ENCODE measurements around the gene CMPK2. TPM values are rescaled to one million over a fixed set of nuclear protein-coding genes. Genes with fewer than 3 reads are reported as not detected.

The CMPK2 gene
- total RNA-seq, 3 donors from 2014 or later, result 7.2 to 15.8 (median 9.8) TPM

DNA sequence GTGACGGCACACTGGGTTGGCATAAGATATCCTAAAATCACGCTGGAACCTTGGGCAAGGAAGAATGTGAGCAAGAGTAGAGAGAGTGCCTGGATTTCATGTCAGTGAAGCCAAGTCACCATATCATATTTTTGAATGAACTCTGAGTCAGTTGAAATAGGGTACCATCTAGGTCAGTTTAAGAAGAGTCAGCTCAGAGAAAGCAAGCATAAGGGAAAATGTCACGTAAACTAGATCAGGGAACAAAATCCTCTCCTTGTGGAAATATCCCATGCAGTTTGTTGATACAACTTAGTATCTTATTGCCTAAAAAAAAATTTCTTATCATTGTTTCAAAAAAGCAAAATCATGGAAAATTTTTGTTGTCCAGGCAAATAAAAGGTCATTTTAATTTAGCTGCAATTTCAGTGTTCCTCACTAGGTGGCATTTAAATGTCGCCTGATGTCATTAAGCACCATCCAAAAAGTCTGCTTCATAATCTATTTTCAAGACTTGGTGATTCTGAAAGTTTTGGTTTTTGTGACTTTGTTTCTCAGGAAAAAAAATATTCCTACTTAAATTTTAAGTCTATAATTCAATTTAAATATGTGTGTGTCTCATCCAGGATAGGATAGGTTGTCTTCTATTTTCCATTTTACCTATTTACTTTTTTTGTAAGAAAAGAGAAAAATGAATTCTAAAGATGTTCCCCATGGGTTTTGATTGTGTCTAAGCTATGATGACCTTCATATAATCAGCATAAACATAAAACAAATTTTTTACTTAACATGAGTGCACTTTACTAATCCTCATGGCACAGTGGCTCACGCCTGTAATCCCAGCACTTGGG, 31.4 kb upstream of the CMPK2 start:
- DNase-seq, result no peak
- ATAC-seq, result peak; percentile 45
- TF ChIP-seq, protein P1, sequence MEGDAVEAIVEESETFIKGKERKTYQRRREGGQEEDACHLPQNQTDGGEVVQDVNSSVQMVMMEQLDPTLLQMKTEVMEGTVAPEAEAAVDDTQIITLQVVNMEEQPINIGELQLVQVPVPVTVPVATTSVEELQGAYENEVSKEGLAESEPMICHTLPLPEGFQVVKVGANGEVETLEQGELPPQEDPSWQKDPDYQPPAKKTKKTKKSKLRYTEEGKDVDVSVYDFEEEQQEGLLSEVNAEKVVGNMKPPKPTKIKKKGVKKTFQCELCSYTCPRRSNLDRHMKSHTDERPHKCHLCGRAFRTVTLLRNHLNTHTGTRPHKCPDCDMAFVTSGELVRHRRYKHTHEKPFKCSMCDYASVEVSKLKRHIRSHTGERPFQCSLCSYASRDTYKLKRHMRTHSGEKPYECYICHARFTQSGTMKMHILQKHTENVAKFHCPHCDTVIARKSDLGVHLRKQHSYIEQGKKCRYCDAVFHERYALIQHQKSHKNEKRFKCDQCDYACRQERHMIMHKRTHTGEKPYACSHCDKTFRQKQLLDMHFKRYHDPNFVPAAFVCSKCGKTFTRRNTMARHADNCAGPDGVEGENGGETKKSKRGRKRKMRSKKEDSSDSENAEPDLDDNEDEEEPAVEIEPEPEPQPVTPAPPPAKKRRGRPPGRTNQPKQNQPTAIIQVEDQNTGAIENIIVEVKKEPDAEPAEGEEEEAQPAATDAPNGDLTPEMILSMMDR (IDR thresholded peaks at IDR 0.05), result peak; percentile 63
- intact Hi-C loops (cut with DNase I, micrococcal nuclease), result loop anchor here (5.0 to 10.0 kb wide), 2 partner anchors 145 to 148 kb away; no protein-coding TSS in a partner anchor
- H3K9me3 ChIP-seq, result no peaks in the 10 kb centered on the region
- H3K36me3 ChIP-seq (ENCODE audit: low read depth), result no peaks in the 10 kb centered on the region
- no peak overlapping the region for H3K4me3 ChIP-seq
- H3K4me1 ChIP-seq (ENCODE audit: low read depth), result no peaks in the 10 kb centered on the region

DNA sequence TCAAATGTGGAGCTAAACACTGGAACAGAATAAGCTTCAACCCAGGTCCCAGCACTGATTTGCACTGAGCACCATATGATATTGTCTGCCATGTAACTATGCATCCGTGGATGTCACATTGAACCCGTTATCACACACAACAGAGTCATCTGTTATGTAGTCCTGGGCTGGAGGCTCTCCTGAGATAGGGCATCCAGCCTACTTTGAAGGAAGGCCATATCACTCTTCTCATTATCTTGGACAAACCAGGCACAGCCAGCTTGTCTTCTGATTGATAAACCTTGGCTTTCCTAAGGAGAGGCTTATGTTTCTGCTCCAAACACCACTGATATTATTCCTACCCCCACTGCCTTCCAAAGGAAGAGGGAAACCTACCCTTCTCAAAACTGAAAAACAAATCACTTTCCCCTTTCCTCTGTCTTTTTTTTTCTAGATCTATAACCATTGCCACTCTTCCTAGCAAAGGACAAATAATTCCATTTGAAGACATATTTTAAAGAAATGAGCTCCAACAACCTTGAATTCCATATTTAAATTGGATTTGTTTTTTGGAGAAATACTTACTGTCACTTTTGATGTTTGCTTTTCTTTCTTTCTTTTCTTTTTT, 28.3 kb upstream of the CMPK2 start:
- no peak overlapping the region for H3K4me3 ChIP-seq
- no peaks in the 10 kb centered on the region for H3K4me1 ChIP-seq (ENCODE audit: low read depth)
- no peaks in the 10 kb centered on the region for H3K9me3 ChIP-seq
- no peak for ATAC-seq
- H3K36me3 ChIP-seq (ENCODE audit: low read depth), result no peaks in the 10 kb centered on the region
- TF ChIP-seq, protein P1 (IDR thresholded peaks at IDR 0.05), result no peak
- DNase-seq, result no peak
- intact Hi-C loops (cut with DNase I, micrococcal nuclease), result loop anchor here in 1 of 2 donors (10.0 kb wide), 1 partner anchor 151 kb away; no protein-coding TSS in a partner anchor

DNA sequence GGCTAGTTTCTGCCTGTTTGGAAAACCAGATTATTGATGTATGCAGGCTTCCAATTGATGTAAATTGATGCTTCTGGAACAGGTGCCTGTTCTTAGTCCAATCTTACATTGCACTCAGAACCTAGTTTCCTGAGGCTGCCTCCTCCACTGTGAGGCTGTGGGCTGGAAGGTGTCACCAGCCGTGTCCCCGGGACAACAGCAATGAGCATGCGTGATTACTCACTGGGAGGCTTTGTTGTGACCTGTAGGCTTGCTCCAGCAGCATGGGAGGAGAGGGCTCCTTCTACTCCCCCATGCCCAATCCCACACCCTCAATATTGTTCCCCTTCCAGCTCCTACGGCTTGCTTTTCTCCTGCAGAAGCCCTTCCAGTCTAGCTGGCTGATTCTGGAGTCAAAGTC, 23.0 kb upstream of the CMPK2 start:
- no peak for DNase-seq
- Histone ChIP-seq H3K4me1 (ENCODE audit: low read depth) (no peaks in the 10 kb centered on the region), H3K9me3 (no peaks in the 10 kb centered on the region), H3K4me3 (no peak overlapping the region), H3K36me3 (ENCODE audit: low read depth) (no peaks in the 10 kb centered on the region)
- intact Hi-C loops (cut with DNase I, micrococcal nuclease), result no loop called here
- TF ChIP-seq, protein P1 (IDR thresholded peaks at IDR 0.05), result no peak
- ATAC-seq, result no peak

DNA sequence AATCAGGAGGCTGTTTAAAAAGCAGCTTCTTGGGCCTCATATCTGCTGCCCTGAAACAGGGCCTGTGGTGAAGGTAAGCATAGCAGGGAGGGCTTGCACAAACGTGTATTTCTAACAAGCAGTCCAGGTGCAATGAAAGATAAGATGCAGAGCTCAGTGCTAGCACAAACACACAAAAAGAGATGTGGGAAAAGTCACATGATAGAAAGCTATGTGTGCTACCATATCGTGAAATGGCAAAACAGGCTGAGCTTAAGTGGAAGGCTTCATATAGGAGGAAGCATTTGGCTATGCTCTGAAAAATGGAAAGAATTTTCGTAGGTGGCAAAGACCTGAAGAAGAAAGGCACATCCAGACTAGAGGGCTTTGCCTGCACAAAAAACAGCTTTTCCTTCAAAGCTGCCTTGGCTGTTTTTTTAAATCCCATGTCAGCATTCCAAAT, 22.1 kb upstream of the CMPK2 start:
- H3K4me3 ChIP-seq, result no peak overlapping the region
- H3K36me3 ChIP-seq (ENCODE audit: low read depth), result no peaks in the 10 kb centered on the region
- TF ChIP-seq, protein P1 (IDR thresholded peaks at IDR 0.05), result no peak
- no peaks in the 10 kb centered on the region for H3K4me1 ChIP-seq (ENCODE audit: low read depth)
- H3K9me3 ChIP-seq, result no peaks in the 10 kb centered on the region
- intact Hi-C loops (cut with DNase I, micrococcal nuclease), result no loop called here
- no peak for ATAC-seq
- no peak for DNase-seq

DNA sequence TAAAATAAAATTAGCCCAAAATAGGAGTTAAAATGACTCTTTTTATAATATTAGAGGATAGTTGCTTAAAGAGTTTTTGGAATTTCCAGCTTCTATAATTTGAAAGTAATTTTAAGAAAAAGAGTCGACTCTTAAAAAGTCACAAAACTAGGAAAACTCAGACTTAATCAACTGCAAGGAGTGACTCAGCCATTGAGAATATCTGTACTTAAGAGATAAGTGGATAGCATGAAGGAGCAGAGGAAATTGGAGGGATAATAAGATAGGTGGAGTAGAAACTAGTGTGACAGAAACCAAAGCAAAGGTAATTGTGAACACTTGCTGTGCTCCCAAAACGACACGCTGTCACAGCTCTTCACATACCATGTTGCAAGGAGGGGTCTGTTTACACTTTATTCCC, 20.3 kb upstream of the CMPK2 start:
- Histone ChIP-seq H3K36me3 (ENCODE audit: low read depth) (no peaks in the 10 kb centered on the region), H3K4me1 (ENCODE audit: low read depth) (no peaks in the 10 kb centered on the region), H3K4me3 (no peak overlapping the region), H3K9me3 (no peaks in the 10 kb centered on the region)
- DNase-seq, result no peak
- TF ChIP-seq, protein P1 (IDR thresholded peaks at IDR 0.05), result no peak
- intact Hi-C loops (cut with DNase I, micrococcal nuclease), result no loop called here
- ATAC-seq, result no peak

All from mucosa of descending colon (tissue), 3 donors.